SU-DHL-6 (cell line): ENCODE data around the gene ROR1.

ENCODE experiments used
- H2AFZ ChIP-seq: fragments of 200-600 bp; sonication (generic); 2 replicates; pipeline ENCODE4 v1.6.1; 2014; ENCODE audit warnings: low read depth, mild to moderate bottlenecking, moderate library complexity, mixed read lengths, antibody characterized with exemption, low read length; ENCODE audit not compliant: severe bottlenecking
- H3F3A ChIP-seq: fragments of 200-600 bp; shearing (Covaris generic); 2 replicates; pipeline ENCODE4 v1.6.0; 2016; ENCODE audit warnings: antibody characterized with exemption, mild to moderate bottlenecking; ENCODE audit not compliant: insufficient read depth
- H3K27ac ChIP-seq: fragments of 200-600 bp; sonication (generic); 2 replicates; pipeline ENCODE4 v1.5.1; 2016; ENCODE audit warnings: low read depth, mild to moderate bottlenecking, low read length, moderate library complexity, mixed read lengths
- H3K27me3 ChIP-seq: fragments of 200-600 bp; sonication (generic), shearing (Covaris generic); 2 replicates; pipeline ENCODE4 v1.6.0; 2014; ENCODE audit warnings: mild to moderate bottlenecking, low read length
- H3K36me3 ChIP-seq: fragments of 200-600 bp; sonication (generic); 2 replicates; pipeline ENCODE4 v1.6.1; 2014; ENCODE audit warnings: mild to moderate bottlenecking, low read length, mixed read lengths
- H3K4me2 ChIP-seq: fragments of 300-600, 200-600 bp; shearing (Covaris generic), sonication (generic); 2 replicates; pipeline ENCODE4 v1.6.0; 2014; ENCODE audit warnings: low read length, low read depth, mild to moderate bottlenecking; ENCODE audit not compliant: poor library complexity, severe bottlenecking
- H3K4me3 ChIP-seq: fragments of 200-600 bp; sonication (generic); 2 replicates; pipeline ENCODE4 v1.5.1; 2014; ENCODE audit warnings: antibody characterized with exemption, low read length, mild to moderate bottlenecking, mixed read lengths; ENCODE audit not compliant: insufficient read depth, poor library complexity, severe bottlenecking
- H3K79me2 ChIP-seq: fragments of 200-600 bp; sonication (generic); 2 replicates; pipeline ENCODE4 v1.6.1; 2014; ENCODE audit warnings: mild to moderate bottlenecking, low read length, moderate library complexity; ENCODE audit not compliant: insufficient read depth
- H3K9ac ChIP-seq: fragments of 200-600 bp; sonication (generic); 2 replicates; pipeline ENCODE4 v1.7.0; 2014; ENCODE audit warnings: mild to moderate bottlenecking, low read length
- H3K9me2 ChIP-seq: fragments of 200-600 bp; sonication (generic); replicated peaks from 2 replicates; pipeline ENCODE4 v1.6.1; 2014; ENCODE audit warnings: low read length; ENCODE audit not compliant: insufficient read depth
- H3K9me3 ChIP-seq: fragments of 200-600 bp; sonication (generic); 2 replicates; pipeline ENCODE4 v1.6.1; 2014; ENCODE audit warnings: low read length, mixed read lengths; ENCODE audit not compliant: insufficient read depth
- H4K20me1 ChIP-seq: fragments of 200-600 bp; sonication (generic); 2 replicates; pipeline ENCODE4 v1.6.1; 2014; ENCODE audit warnings: low read depth, mild to moderate bottlenecking, antibody characterized with exemption, low read length, moderate library complexity, mixed read lengths
- CTCF ChIP-seq: fragments of 200-600 bp; sonication (generic); IDR thresholded peaks from one replicate; pipeline ENCODE4 v1.5.1; 2017; ENCODE audit warnings: antibody characterized with exemption, mild to moderate bottlenecking, low read length, moderate library complexity; ENCODE audit not compliant: insufficient read depth, poor library complexity, severe bottlenecking
- EZH2phosphoT487 ChIP-seq: fragments of 200-600 bp; sonication (generic), shearing (Covaris generic); conservative IDR thresholded peaks from 2 replicates; pipeline ENCODE4 v1.6.1; 2018; ENCODE audit warnings: mild to moderate bottlenecking, antibody characterized with exemption, low read length, moderate library complexity, mixed read lengths

ROR1 gene

GRCh38 chr1:63914241-63914640, 140.4 kb downstream of the ROR1 start:
- Histone ChIP-seq H3K9me3 (no peaks in the 10 kb centered on the region), H3K4me2 (no peak overlapping the region), H4K20me1 (no peaks in the 10 kb centered on the region), H2AFZ (no peak overlapping the region), H3K9me2 (no peaks in the 10 kb centered on the region), H3K27me3 (no peaks in the 10 kb centered on the region), H3K79me2 (no peaks in the 10 kb centered on the region), H3F3A (no peaks in the 10 kb centered on the region), H3K9ac (no peak overlapping the region), H3K27ac (no peak overlapping the region), H3K4me3 (no peak overlapping the region), H3K36me3 (no peaks in the 10 kb centered on the region)
- TF ChIP-seq CTCF (no peak), EZH2phosphoT487 (no peak)

- Histone ChIP-seq H3K4me2 (no peak overlapping the region), H3K9me2 (no peaks in the 10 kb centered on the region), H3K9ac (no peak overlapping the region), H3F3A (no peaks in the 10 kb centered on the region), H3K79me2 (no peaks in the 10 kb centered on the region), H3K4me3 (no peak overlapping the region), H3K27ac (no peak overlapping the region), H2AFZ (no peak overlapping the region), H3K36me3 (no peaks in the 10 kb centered on the region), H3K9me3 (no peaks in the 10 kb centered on the region), H3K27me3 (no peaks in the 10 kb centered on the region), H4K20me1 (no peaks in the 10 kb centered on the region)
- TF ChIP-seq CTCF (no peak), EZH2phosphoT487 (no peak)
Measured at GRCh38 chr1:63914706-63915105, 140.9 kb downstream of the ROR1 start.

- Histone ChIP-seq H3K9ac (no peak overlapping the region), H3K9me2 (no peaks in the 10 kb centered on the region), H3K9me3 (no peaks in the 10 kb centered on the region), H3K27ac (no peak overlapping the region), H3K4me2 (no peak overlapping the region), H3K36me3 (no peaks in the 10 kb centered on the region), H4K20me1 (no peaks in the 10 kb centered on the region), H2AFZ (no peak overlapping the region), H3K79me2 (no peaks in the 10 kb centered on the region), H3K4me3 (no peak overlapping the region), H3K27me3 (no peaks in the 10 kb centered on the region), H3F3A (no peaks in the 10 kb centered on the region)
- no peak for TF ChIP-seq EZH2phosphoT487
- no peak for TF ChIP-seq CTCF
Measured at GRCh38 chr1:63915121-63915520, 141.3 kb downstream of the ROR1 start.
